GM21825 (cell line): ENCODE data around the gene TIPRL.
"Not testable (repeated sequence)": the region's sequence is repeated elsewhere in the genome, so short reads cannot be mapped to it uniquely, and the experiment has no call there.

Source experiments
- ATAC-seq: cut with Tn5 transposase; IDR thresholded peaks from one replicate; pipeline ENCODE4 v1.9.1; 2021; ENCODE audit warnings: mild to moderate bottlenecking, moderate library complexity; ENCODE audit not compliant: unreplicated experiment

Gene TIPRL

GRCh38 chr1:168157638-168158037 lies 21.1 kb upstream of the TIPRL start:
- no peak for ATAC-seq

- no peak for ATAC-seq
These were observed 19.5 kb upstream of the TIPRL start for GRCh38 chr1:168159251-168159650.

- ATAC-seq: no peak
These were observed 18.8 kb upstream of the TIPRL start for GRCh38 chr1:168159979-168160378.

- ATAC-seq: no peak
These were observed 17.3 kb upstream of the TIPRL start for GRCh38 chr1:168161459-168161858.

GRCh38 chr1:168163670-168164069 lies 15.1 kb upstream of the TIPRL start:
- no peak for ATAC-seq

GRCh38 chr1:168164771-168165170 lies 14.0 kb upstream of the TIPRL start:
- ATAC-seq: no peak

GRCh38 chr1:168167806-168168205 lies 11.0 kb upstream of the TIPRL start:
- no peak for ATAC-seq

GRCh38 chr1:168170564-168171508 lies 7.9 kb upstream of the TIPRL start:
- ATAC-seq: no peak

- no peak for ATAC-seq
These were observed 6.4 kb upstream of the TIPRL start for GRCh38 chr1:168172250-168172915.

- no peak for ATAC-seq
These were observed 530 bp upstream of the TIPRL start for GRCh38 chr1:168178227-168178637.

GRCh38 chr1:168179438-168180147 lies 831 bp downstream of the TIPRL start:
- no peak for ATAC-seq

GRCh38 chr1:168180148-168180524 lies 1.4 kb downstream of the TIPRL start:
- no peak for ATAC-seq

GRCh38 chr1:168181063-168181720 lies 2.4 kb downstream of the TIPRL start:
- not testable (repeated sequence) for ATAC-seq

GRCh38 chr1:168187177-168187576 lies 8.4 kb downstream of the TIPRL start:
- ATAC-seq: no peak

GRCh38 chr1:168190403-168190802 lies 11.6 kb downstream of the TIPRL start:
- no peak for ATAC-seq

GRCh38 chr1:168195199-168196135 lies 16.7 kb downstream of the TIPRL start:
- no peak for ATAC-seq

GRCh38 chr1:168199056-168199455 lies 20.3 kb downstream of the TIPRL start:
- ATAC-seq: no peak

GRCh38 chr1:168202941-168203654 lies 24.3 kb downstream of the TIPRL start:
- no peak for ATAC-seq

- no peak for ATAC-seq
These were observed 27.3 kb downstream of the TIPRL start for GRCh38 chr1:168206111-168206510.
